ENCODE results near the gene PEX1. TPM values are rescaled to one million over a fixed set of nuclear protein-coding genes. Genes with fewer than 3 reads are reported as not detected.
"Not testable (repeated sequence)": the region's sequence is repeated elsewhere in the genome, so short reads cannot be mapped to it uniquely, and the experiment has no call there.

PEX1 gene
- total and polyA plus RNA-seq, 5 experiments from 2014 or later, result 7.9 to 43.4 (median 10.1) TPM

- ATAC-seq, POLR2A ChIA-PET, H3K36me3 Mint-ChIP-seq, H3K4me3 Mint-ChIP-seq, H3K9me3 Mint-ChIP-seq, H3K27me3 Mint-ChIP-seq, H3K4me1 Mint-ChIP-seq, DNase-seq, H3K27ac Mint-ChIP-seq: not testable (repeated sequence)
Observed at GRCh38 chr7:92475261-92475770, 53.0 kb downstream of the PEX1 start.

- H3K36me3 Mint-ChIP-seq, POLR2A ChIA-PET, ATAC-seq, H3K9me3 Mint-ChIP-seq, H3K27ac Mint-ChIP-seq, H3K4me1 Mint-ChIP-seq, H3K4me3 Mint-ChIP-seq, H3K27me3 Mint-ChIP-seq, DNase-seq: not testable (repeated sequence)
Observed at GRCh38 chr7:92473989-92474388, 54.3 kb downstream of the PEX1 start.

- H3K27me3 Mint-ChIP-seq, DNase-seq, H3K4me3 Mint-ChIP-seq, H3K27ac Mint-ChIP-seq, H3K4me1 Mint-ChIP-seq, ATAC-seq, POLR2A ChIA-PET: not testable (repeated sequence)
- peaks cover 11 to 22% (median 14%) of the 10 kb centered on the region in 3 donors for H3K36me3 Mint-ChIP-seq
- H3K9me3 Mint-ChIP-seq, result peaks cover 0 to 16% (median 3%) of the 10 kb centered on the region in 9 donors
Observed at GRCh38 chr7:92468589-92468988, 59.7 kb downstream of the PEX1 start.

GRCh38 chr7:92466682-92467081 lies 61.6 kb downstream of the PEX1 start:
- Mint-ChIP-seq H3K4me3 (no peak overlapping the region), H3K27me3 (no peaks in the 10 kb centered on the region), H3K4me1 (no peaks in the 10 kb centered on the region), H3K27ac (no peak overlapping the region), H3K9me3 (peaks cover 0 to 16% (median 3%) of the 10 kb centered on the region in 9 donors), H3K36me3 (peaks cover 11 to 19% (median 17%) of the 10 kb centered on the region in 3 donors)
- POLR2A ChIA-PET, result no interaction called here
- ATAC-seq (no peak), DNase-seq (no peak)

DNA sequence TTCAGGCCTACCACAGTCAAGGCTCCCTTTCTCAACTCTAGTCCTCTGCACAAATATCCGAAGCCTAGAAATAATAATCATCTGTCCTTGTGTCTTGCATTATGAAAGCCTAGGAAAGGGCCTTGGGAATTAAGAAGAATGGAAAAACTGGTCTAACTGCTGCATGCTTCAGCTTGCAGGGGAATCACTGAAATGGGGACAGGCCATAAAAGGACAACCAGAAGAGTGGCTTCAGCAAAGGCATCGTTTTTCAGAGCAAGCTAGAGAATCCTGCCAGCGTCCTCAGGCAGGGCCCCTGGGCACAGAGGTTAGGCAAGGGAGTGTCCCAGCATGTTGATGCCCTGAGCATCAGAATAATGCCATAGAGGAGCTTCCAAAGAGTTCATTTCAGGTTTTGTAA lies 63.8 kb downstream of the PEX1 start:
- H3K36me3 Mint-ChIP-seq, result peaks cover 10 to 19% (median 17%) of the 10 kb centered on the region in 3 donors
- POLR2A ChIA-PET, result no interaction called here
- H3K27ac Mint-ChIP-seq, result no peak overlapping the region
- no peak for ATAC-seq
- DNase-seq, result no peak
- H3K9me3 Mint-ChIP-seq, result peaks cover 0 to 16% (median 3%) of the 10 kb centered on the region in 9 donors
- H3K4me1 Mint-ChIP-seq, result no peaks in the 10 kb centered on the region
- H3K4me3 Mint-ChIP-seq, result no peak overlapping the region
- no peaks in the 10 kb centered on the region for H3K27me3 Mint-ChIP-seq

DNA sequence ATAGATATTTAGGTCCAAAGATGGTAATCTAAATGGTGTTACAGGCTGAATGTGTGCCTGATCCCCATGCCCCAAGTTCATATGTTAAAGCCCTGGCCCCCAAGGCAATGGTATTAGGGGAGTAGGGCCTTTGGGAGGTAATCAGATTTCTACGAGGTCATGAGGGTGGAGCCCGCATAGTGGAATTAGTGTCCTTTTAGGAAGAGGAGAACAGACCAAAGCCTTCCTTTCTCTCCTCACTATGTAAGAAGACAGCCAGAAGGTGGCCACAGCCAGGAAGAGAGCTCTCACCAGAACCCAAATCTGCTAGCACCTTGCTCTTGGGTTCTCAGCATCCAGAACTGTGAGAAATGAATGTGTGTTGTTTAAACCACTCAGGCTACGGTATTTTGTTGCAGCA lies 65.8 kb downstream of the PEX1 start:
- POLR2A ChIA-PET, result no interaction called here
- Mint-ChIP-seq H3K4me3 (no peak overlapping the region), H3K27me3 (no peaks in the 10 kb centered on the region), H3K36me3 (peaks cover 0 to 17% (median 9%) of the 10 kb centered on the region in 3 donors), H3K4me1 (no peaks in the 10 kb centered on the region), H3K9me3 (peaks cover 0 to 3% (median 0%) of the 10 kb centered on the region in 9 donors), H3K27ac (no peak overlapping the region)
- DNase-seq (no peak), ATAC-seq (no peak)

DNA sequence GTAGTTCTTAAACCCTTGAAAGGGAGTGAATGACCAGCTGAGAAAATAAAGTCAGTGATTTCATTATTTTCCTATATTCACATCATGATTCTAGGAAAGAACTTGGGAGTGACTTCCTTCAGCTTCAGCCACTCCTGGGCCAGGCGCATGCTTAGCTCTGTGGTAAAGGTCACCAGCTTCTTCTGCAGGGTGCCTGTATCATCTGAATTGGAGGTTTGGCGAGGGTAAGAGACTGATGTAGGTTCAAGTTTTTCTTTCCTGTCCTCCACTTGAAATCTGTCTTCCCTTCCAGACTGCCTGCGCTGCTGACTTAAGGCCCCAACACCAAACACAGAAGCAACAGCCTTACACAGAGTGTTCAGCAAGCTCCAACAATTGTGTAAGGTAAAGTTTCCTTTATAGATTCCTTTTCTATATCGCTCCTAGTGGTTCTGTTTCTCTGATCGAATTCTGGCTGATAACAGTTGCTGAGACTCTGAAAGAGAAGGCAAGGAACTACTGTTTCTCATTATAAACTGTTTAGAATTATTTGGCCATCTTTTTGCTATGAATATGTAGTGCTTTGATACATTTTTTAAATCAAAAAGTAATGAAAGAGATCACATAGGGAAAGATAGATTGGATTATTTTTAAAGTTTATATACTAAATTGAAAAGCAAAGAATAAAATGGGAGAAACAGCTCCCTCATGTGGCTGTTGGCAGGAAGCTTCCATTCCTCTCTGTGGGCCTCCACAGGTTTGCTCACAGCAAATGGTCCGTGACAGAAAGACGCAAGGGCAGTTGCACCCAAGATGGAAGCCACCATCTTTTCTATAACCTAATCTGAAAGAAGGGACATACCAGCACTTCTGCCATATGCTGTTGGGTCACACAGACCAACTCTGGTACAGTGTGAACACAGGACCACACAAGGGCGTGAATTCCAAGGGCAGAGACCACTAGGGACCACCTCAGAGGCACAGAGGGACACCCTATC lies 67.0 kb downstream of the PEX1 start:
- POLR2A ChIA-PET, result interaction anchor here (0.7 to 1.3 kb wide), 3 partner anchors 8 to 13 kb away, joined by 3 to 7 read pairs (median 3); no protein-coding TSS in a partner anchor
- ATAC-seq (peak; percentile 59 to 72), DNase-seq (peak in 6 of 10 donors; percentile 9 to 32 (median 16))
- Mint-ChIP-seq H3K9me3 (no peaks in the 10 kb centered on the region), H3K27ac (no peak overlapping the region), H3K36me3 (peaks cover 0 to 22% (median 8%) of the 10 kb centered on the region in 3 donors), H3K27me3 (no peaks in the 10 kb centered on the region), H3K4me1 (no peaks in the 10 kb centered on the region), H3K4me3 (no peak overlapping the region)

DNA sequence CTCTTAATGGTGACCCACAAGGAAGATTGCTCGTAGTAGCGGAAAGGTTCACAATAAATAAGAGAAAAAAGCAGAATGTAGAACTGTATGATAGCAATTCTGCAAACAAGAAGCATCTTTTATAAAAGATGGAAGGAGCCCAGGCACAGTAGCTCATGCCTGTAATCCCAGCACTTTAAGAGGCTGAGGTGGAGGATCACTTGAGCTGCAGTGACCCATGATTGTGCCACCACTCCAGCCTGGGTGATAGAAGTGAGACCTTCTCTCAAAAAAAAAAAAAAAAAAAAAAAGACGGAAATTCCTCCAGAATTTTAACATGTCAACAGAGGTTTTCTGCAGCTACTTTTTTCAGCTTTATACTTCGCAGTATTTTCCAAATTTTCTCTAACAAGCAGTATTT lies 67.8 kb downstream of the PEX1 start:
- no peak for DNase-seq
- POLR2A ChIA-PET, result interaction anchor here (1.3 kb wide), 1 partner anchor 12 kb away, joined by 7 read pairs; no protein-coding TSS in a partner anchor

DNA sequence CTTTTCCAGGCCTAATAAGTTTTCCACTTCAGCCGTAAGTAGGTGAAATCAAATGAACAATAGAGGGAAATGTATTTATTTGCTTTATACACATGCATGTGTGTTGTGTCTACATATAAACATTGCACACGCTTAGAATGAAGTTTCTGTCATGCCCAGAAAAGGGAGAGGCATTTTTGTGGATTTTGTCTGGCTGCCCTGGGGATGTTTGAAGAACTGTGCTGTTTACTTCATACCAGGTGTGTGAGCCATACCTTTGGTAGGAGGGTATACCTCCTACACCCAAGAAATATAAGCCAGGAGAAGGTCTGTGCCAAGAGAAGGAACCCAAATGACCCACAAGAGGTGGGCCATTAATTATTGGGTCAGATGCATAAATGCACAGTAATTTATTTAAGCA lies 68.2 kb downstream of the PEX1 start:
- no peaks in the 10 kb centered on the region for H3K9me3 Mint-ChIP-seq
- DNase-seq, result no peak
- no peak overlapping the region for H3K27ac Mint-ChIP-seq
- no peaks in the 10 kb centered on the region for H3K27me3 Mint-ChIP-seq
- H3K4me1 Mint-ChIP-seq, result no peaks in the 10 kb centered on the region
- POLR2A ChIA-PET, result no interaction called here
- no peak overlapping the region for H3K4me3 Mint-ChIP-seq
- peaks cover 0 to 30% (median 14%) of the 10 kb centered on the region in 3 donors for H3K36me3 Mint-ChIP-seq
- no peak for ATAC-seq

More for the DNA sequence above, 67.8 kb downstream of the PEX1 start:
- H3K4me1 Mint-ChIP-seq, result no peaks in the 10 kb centered on the region
- no peak overlapping the region for H3K4me3 Mint-ChIP-seq
- no peak overlapping the region for H3K27ac Mint-ChIP-seq
- no peaks in the 10 kb centered on the region for H3K27me3 Mint-ChIP-seq
- no peak for ATAC-seq
- H3K36me3 Mint-ChIP-seq, result peaks cover 0 to 29% (median 14%) of the 10 kb centered on the region in 3 donors
- no peaks in the 10 kb centered on the region for H3K9me3 Mint-ChIP-seq

DNA sequence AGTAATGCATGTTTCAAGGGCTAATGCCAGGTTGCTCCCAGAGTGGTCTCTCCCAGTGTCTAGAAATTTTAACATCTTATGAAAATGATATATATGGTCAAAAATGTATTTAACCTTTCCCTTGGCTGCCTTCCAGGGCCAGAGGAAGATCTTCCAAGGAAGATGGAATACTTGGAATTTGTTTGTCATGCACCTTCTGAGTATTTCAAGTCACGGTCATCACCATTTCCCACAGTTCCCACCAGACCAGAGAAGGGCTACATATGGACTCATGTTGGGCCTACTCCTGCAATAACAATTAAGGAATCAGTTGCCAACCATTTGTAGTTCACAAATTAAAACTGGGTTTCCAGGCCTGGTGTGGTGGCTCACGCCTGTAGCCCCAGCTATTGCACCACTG lies 72.1 kb downstream of the PEX1 start:
- H3K27ac Mint-ChIP-seq, result no peak overlapping the region
- H3K36me3 Mint-ChIP-seq, result peaks cover 0 to 53% (median 18%) of the 10 kb centered on the region in 3 donors
- POLR2A ChIA-PET, result no interaction called here
- no peak for DNase-seq
- H3K4me1 Mint-ChIP-seq, result peaks cover 0 to 3% (median 0%) of the 10 kb centered on the region in 4 donors
- no peak overlapping the region for H3K4me3 Mint-ChIP-seq
- no peak for ATAC-seq
- no peaks in the 10 kb centered on the region for H3K9me3 Mint-ChIP-seq
- no peaks in the 10 kb centered on the region for H3K27me3 Mint-ChIP-seq

GRCh38 chr7:92451645-92452044 lies 76.7 kb downstream of the PEX1 start:
- POLR2A ChIA-PET, result interaction anchor here (0.8 kb wide), 1 partner anchor 10 kb away, joined by 3 read pairs; no protein-coding TSS in a partner anchor
- Mint-ChIP-seq H3K36me3 (peaks cover 0 to 51% (median 17%) of the 10 kb centered on the region in 3 donors), H3K27me3 (no peaks in the 10 kb centered on the region), H3K4me1 (peaks cover 5 to 11% (median 10%) of the 10 kb centered on the region in 4 donors), H3K4me3 (no peak overlapping the region), H3K9me3 (no peaks in the 10 kb centered on the region), H3K27ac (no peak overlapping the region)
- ATAC-seq (no peak), DNase-seq (no peak)

GRCh38 chr7:92448205-92448747 lies 80.0 kb downstream of the PEX1 start:
- H3K27me3 Mint-ChIP-seq, result no peaks in the 10 kb centered on the region
- H3K9me3 Mint-ChIP-seq, result no peaks in the 10 kb centered on the region
- peak; percentile 35 to 84 (median 60) for DNase-seq
- peak; percentile 65 to 74 for ATAC-seq
- peaks cover 12 to 16% (median 15%) of the 10 kb centered on the region in 4 donors for H3K4me1 Mint-ChIP-seq
- peak overlapping the region; percentile 95 to 99 (median 98) for H3K27ac Mint-ChIP-seq
- peaks cover 0 to 22% (median 0%) of the 10 kb centered on the region in 3 donors for H3K36me3 Mint-ChIP-seq
- POLR2A ChIA-PET, result interaction anchor here (0.8 to 2.9 kb wide), 15 partner anchors 13 to 784 kb away, joined by 3 to 51 read pairs (median 7); partner anchors contain the start of genes AKAP9, ANKIB1, CYP51A1 and FAM133B
- H3K4me3 Mint-ChIP-seq, result peak overlapping the region; percentile 87 to 98 (median 92)
